ENCODE data around the gene COL13A1.

The COL13A1 gene

DNA sequence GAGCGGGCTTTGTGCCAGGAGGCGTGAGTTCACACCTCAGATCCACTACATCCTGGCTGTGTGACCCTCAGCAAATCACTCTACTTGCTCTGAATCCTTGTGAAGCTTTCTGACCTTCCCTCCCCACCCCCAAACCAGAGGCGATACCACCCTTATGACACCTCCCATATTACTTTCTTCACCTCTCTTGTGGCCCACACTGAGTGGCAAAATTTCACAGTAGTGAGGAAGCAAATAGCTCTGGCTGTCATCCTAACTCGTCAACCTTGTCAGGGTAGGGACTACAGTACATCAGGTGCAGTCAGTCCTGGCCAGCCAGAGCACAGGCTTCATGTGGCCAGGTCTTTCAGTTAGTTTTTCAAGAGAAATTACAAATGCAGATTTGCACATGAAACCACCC, 19.1 kb downstream of the COL13A1 start:
- DNase-seq (ENCODE audit: low read depth), result no peak

DNA sequence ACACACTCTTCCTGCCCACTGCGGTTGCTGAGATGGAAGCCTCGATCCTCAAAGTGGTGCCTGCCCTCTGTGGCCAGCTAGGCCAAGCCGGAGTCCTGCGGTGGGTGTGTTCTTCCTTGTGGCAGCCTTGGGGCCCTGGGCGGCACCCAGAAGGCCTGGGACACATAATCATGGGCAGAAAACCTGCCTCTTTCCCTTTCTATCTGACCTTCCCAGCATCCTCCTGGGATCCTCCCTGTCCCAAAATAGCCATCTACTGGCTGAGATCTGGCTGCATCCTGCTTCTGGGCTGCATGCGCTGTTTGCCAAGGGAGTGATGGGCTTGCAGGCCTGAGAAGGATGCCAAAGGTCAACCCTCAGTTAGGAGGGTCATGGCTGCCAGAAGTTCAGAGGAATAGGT, 23.9 kb downstream of the COL13A1 start:
- DNase-seq (ENCODE audit: low read depth), result no peak

DNA sequence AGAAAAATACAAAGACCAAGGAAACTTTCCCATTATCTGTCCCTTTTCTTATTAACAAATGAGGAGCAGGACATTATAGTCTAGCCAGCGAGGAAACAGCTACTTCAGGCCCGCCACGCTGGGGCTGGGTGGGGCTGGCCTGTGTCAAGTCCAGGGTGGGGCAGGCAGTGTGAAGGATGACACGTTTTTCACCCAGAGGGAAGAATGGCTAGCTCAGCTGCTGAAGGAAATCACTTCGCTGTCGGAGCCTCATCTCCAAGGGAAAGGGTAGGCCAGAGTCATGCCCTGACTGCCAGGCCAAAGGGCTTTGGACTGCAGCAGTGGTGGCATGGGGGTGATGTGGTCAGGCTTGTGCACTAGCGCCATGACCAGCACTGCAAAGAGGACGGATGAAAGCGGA, 24.4 kb downstream of the COL13A1 start:
- DNase-seq (ENCODE audit: low read depth), result no peak

DNA sequence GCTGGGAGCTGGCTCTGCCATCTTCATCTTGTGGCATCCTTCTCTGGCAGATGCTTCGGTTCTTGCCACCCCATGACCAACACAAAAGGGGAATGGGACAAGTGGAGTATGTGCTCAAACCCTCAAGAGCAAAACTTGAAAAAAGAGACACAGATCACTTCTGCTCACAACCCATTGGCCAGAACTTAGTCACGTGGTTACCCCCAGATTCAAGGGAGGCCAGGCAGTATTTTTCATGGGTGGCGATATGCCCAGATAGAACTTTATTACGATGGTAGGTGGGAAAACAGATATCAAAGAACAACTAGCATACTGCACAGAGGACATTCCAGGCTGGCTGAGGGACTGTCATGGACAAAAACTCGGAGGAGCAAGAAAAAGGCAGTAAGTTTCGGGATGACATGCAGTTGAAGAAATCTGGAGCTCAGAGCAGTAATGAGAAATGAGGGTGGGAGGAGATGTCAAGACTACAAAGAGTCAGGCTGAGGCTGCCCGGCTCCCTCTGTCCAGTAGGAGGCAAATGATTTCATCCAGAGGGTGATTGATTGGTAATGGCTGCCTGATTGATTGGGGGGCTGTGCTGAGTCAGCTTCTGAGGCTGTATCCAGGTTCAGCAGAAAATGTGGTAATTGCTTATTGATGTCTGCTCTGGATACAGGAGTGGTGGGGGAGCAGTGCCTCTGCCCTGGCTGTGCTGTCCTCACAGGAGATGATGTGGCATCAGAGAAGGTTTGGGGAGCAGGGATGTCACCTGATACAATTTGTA, 25.3 kb downstream of the COL13A1 start:
- no peak for DNase-seq (ENCODE audit: low read depth)

DNA sequence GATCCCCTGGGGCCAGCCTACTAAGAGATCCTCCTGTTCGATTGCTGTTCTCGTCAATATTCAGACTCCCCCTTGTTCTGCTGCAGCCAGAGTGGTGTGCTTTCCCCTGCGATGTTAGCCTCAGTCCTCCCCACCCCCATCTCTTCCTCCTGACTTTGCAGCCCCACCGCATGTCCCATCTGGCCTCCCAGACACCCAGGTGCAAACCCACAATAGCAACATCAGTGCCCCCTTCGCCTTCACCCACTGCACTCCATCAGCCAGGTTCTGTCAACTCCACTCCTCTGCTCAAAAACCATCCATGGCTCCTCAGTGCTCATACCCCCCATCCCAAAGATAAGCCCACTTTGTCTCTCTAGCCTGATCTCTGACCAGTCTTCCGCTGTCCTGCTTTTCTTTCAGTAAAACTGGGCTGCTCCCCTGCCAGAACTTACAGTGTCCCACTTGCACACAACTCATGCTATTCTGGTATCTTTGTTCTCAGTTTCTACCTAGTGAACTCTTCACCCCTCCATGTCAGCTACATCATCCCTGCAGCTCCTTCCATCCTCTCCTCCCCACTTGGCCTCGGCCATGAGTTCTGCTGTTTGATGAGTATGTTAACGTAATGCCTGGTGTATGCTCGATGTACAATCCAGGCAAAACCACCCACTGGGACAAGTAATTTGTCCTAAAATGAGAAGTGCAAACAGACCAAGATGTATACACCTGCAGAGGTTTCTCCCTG, 26.6 kb downstream of the COL13A1 start:
- DNase-seq (ENCODE audit: low read depth), result no peak

DNA sequence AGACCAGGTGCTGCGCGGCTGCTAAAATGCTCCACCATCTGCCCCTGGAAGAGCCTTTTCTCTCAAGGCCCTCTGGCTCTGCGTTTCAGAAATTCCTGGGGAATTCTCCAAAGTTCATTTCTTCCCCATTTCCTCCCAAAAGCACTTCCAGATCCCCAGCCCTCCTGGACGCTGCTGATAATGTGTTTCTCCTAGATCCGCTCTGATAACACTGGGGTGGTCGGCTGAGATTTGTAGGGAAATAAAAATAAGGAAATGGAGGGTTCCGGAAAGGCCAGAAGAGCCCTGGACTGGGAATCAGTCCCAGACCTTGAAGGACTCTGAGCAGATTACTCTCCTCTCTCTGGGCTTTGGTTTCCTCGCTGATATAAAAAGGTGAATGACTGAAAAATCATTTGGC, 28.1 kb downstream of the COL13A1 start:
- no peak for DNase-seq (ENCODE audit: low read depth)

DNA sequence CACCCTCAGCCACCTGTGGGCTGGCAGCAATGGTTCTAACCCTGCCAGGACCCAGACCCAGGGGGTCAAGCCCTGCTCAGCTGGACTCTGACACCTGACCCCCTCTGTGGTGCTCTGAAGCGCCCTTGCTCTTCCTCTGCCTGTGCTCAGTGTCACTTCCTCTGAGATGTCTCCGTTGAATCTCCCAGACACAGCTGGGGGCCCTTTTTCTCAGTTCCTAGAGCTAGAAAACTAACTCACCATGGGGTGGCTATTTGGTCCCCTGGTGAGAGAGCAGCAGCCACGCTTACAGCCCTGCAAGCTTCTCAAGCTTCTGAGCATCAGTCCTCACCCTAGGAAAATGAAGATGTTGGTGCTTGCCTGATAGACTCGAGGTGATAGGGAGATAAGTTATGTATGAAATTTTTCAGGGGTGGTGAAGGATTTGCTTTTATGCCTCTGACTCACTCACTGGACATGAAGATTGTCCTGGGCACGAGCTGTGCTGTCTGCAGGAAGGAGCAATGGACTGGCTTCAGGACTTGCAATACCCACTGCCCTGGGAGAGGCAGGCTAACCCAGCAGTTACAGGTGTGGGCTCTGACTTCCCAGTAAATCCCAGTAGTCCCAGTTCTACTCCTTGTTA, 29.6 kb downstream of the COL13A1 start:
- DNase-seq (ENCODE audit: low read depth), result no peak

DNA sequence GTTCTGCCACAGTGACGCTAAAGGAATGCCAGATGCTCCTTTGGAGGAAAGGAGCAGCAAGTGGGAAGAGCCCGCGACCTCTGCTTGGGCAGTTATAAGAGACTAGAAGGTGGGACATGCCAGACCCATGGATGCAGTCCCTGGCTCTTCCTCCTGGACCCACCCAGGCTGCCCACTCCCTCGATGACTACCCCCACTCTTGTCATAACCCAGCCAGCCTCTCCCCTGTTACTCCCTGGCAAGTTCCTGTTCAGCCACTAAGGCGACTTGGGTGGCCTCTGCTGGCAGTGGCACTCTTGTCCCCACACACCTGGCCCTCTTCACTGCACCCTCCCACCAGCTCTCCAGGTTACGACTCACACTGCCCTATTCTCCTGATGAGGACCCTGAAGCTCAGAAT, 33.5 kb downstream of the COL13A1 start:
- no peak for DNase-seq (ENCODE audit: low read depth)

DNA sequence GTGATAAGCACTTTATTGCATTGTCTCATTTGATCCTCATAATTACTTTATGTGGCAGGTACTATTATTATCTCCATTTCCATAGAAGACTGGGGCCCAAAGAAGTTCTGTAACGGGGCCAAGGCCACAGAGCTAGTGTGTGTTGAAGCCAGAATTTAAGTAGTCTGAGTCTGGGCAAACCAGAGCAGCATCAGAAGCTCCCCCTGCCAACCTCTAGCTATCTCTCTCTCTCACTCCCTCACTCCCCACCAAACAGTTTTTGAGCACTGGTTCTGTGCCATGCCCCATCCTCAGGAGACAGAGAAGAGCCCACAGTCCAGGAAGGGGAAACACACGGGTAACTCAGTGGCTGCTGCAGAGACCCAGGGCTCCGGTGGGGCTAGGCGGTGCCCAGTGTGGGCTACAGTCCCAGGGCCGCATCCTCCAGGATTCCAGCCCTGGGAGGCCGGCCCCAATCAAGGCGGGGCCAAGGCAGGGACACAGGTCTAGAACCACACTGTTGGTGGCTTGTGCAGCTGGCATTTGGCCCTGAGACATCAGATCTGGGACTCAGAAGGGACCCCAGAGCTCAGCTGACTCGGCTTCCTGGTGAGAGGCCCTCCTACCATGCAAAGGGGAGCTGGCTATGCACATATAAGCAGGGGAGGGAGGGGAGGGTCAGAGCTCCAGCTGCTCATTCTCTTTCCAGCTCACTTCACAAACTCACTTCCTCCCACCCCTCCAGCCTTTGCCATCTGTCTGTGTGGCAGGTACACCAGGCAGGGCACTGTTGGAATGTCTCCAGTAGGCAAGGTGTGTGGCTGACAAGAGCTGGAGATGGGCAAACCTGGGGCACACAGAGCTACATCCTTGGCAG, 34.4 kb downstream of the COL13A1 start:
- no peak for DNase-seq (ENCODE audit: low read depth)

DNA sequence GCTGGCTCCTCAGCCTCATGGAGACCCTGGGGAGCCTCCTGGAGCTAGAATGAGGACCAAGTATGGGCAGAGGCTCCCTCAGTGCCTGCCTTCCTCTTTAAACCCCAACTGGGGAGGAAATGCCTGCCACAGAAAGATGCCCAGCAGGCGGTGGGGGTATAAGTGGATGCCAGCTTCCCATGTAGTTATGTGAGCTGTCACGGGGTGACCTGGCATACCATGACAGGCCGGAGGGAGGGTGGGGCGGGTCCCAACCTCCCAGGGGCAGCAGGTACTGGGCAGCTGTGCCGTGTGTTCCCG, 35.0 kb downstream of the COL13A1 start:
- no peak for DNase-seq (ENCODE audit: low read depth)

DNA sequence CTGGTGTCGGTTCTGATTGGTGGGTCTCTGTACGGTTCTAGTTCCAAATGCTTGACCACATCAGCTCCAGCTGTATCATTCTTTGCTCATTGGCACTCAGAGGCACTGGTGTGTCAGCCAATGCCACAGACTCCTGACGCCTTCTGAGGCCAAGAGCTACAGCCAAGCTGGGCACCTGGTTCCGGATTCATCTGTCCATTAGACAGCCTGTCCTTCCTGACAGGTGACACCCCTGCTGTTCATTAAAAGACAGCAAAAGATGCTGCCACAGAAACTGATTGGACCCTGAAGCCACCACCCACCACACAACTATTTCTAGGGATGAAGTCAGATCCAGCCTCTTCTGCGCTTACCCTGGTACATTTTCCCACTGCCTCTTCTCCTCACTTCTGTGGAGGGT, 35.6 kb downstream of the COL13A1 start:
- no peak for DNase-seq (ENCODE audit: low read depth)

DNA sequence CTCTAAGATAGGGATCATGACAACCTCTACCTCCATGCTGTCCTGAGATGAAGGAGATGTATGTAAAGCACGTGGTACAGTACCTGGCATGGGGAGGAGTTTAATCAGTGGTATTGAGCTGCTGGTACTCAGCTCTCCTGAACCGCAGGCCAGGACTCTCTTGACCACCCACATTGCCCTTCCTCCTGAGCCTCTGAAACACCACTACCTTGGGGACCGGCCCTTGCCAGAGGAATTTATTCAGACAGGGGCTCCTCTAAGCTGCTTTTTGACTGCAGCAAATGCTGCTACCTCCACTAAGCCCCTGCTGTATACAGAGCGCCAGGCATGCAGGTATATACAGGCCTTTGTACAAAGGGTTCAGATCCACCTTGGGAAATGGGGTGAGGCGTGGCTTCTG, 36.7 kb downstream of the COL13A1 start:
- no peak for DNase-seq (ENCODE audit: low read depth)

DNA sequence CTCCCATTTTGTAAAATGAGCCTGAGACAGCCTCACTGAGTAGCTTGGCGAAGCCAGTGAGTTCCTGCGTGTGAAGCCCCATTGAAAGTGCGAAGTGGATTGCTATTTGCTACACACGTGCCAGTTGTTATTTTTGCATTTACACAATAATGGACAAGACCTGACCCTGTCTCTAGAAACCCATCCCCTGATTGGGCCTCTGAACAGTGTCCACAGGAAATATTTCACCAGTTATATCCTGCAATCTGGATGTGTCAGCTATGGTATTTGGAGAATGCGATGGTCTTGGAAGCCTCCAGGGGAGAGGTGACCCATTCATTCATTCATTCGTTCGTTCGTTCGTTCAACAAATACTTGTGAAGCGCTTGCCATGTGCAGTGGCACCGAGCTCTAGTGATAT, 37.1 kb downstream of the COL13A1 start:
- DNase-seq (ENCODE audit: low read depth), result no peak

DNA sequence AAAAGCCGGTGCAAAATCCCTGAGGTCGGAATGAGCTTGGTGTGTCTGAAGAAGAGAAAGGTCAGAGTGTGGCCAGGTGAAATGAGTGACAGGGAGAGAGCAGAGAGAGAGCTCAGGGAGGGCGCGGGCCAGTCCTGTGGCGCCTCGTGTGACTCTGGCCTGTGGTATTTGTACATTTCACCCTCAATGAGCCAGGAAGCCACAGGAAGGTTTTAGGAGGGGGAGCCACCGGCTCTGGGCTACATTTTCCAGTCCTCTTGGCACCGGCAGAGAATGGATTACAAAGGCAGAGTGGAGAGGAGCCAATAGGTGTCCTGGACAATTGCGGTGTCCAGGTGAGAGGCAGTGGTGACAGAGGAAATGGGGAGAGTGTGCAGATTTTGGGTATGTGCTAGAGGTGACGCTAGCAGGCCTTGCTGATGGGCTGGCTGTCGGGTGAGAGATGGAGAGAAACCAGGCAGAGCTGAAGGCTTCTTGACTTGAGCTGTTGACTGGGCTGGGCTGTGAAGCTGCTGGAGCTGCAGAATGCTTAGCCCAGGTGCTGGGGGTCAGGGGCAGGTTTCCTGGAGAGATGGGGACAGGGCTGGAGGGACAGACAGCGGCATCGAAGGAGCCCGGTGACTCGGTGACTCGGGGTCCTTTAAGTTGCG, 38.1 kb downstream of the COL13A1 start:
- no peak for DNase-seq (ENCODE audit: low read depth)

DNA sequence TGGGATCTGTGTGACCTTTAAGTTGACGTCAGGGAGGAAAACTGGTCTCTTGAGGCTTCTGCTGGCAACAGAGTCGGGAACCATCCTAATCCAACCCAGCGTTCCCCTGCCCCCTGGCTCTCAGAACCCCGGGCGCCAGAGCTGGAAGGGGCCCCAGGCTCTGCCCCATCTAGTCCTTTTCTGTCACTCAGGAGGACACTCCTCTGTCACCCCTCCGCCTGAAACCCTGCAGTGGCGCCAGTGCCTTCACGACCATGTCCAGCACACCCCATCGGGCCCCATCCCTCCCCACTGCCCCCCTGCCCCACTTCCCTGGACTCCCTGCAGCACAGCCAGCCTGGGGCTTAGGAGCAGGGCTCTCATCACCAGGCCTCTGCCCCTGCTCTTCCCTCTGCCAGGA, 39.1 kb downstream of the COL13A1 start:
- no peak for DNase-seq (ENCODE audit: low read depth)

DNA sequence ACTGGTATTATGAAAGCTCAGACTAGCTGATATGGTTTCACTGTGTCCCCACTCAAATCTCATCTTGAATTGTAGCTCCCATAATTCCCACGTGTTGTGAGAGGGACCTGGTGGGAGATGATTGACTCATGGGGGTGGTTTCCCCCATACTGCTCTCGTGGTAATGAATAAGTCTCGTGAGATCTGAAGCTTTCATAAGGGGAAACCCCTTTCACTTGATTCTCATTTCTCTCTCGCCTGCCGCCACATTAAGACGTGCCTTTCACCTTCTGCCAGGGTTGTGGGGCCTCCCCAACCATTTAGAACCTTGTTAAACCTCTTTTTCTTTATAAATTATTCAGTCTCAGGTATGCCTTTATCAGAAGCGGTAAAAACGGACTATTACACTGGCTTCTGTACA, 40.3 kb downstream of the COL13A1 start:
- peak; percentile 2 for DNase-seq (ENCODE audit: low read depth)

DNA sequence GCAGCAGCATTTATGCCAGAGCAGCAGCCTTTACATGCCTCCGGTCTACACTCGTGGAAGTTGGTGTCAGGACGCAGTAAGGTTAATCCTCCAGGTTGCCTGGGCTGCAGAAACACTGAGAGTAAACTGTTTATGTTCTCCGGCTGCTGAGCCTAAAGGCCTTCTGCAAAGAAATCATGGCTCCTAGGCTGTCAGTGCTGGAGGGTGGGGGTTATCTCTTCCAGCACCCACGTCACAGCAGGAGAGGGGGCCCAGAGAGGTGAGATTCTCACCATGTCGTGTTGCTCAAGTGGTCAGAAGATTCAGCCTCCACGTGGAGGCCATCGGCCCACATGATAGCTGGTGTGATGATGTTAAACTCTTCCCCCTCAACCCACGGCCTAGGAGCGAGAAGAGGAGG, 41.2 kb downstream of the COL13A1 start:
- DNase-seq (ENCODE audit: low read depth), result no peak

DNA sequence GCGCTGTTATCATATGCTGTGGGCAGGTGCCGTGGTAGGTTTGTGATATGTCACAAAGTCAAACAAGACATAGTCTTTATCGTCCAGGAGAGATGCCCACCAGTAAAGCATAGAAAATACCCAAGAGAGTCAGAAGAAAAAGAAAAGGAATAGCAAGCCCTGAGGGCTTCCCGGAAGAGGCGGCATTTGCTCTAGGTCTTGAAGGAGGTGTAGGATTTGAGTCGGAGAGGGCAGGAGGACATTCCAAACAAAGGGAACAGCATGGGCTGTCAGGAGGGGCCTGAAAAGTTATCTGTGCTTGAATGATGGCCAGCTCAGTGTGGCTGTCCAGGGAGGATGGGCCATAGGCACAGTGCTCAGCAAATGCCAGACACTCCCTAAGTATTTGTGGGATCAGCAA, 42.2 kb downstream of the COL13A1 start:
- no peak for DNase-seq (ENCODE audit: low read depth)

DNA sequence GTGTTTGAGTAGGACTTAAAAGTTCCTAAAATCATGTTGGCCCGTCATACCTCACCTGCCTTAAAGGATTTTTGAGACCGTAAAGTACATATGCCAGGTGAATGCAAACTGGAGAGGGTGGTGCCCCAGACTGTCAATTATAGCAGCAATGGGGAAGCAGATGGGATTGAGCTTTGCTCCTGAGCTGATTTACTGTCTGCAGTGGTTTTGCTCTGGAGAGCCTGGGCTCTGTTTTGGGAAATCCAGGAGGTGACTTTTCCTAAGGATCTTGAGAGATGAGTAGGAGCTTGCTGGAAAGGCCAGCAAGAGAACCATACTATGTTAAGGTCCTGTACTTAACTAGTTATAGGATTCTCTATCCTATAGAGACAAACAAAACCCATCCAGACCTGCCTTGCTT, 43.0 kb downstream of the COL13A1 start:
- no peak for DNase-seq (ENCODE audit: low read depth)

DNA sequence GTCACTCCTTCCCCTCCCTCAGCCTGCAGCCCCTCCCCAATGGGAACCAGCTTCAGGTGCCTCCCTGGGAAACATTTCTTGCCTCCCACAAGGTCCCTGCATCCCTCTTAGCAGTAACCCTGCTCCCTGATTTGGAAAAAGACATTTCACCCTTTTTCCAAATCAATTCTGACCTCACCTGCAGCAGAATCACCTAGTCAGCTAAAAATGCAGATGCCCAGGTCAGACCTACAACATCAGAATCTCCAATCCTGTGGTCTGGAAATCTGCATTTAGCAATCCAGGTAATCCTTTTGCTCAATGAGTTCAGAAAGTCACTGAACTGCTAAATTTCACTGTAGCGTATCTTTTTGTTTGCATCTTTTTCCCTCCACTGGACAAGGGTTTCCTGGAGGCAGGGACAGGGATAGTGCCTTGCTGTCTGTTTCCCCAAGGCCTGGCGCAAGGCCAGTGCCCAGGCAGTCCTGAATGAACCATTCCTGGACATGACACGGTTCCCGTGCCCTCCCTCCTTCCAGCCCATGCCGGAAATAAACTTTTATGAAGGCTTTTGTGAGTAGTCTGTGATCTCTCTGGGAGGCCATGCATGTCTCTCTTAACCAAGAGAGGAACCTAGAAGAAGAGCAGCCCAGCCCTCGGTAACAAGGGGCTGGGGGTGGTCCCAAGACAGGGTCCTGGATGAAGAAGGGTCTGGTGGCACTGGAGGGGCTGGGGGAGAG, 44.0 kb downstream of the COL13A1 start:
- DNase-seq (ENCODE audit: low read depth), result no peak

DNA sequence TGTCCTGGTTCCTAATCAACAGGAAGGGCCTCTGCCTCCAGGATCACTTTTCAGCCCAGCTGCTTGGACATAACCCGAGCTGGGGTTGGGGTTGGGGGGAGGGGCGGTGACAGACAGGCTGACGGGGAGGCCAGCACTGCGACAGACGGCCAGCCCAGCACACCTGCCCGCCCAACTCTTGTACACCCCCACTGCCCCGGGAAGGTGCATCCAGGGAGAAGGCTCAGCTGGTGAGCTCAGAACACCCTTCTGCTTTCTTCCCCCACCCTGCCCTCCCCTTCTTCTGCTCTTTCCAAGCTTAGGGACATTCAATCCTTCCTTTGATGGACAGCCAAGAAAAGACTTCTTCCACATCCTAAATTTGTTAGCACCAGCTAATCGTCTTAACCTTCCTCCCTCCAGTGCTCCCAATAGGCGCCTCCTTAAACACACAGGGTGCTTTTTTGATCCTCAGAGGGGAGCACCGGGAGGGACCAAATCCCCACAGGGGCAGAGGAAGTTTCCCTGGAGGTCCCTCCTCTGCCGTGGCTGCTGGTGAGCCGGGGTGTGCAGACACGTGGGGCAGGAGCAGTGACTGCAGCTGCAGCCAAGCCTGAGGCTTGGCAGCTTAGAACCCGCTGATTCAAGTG, 44.7 kb downstream of the COL13A1 start:
- no peak for DNase-seq (ENCODE audit: low read depth)

Data from activated T-cell treated with anti-CD3 and anti-CD28 coated beads for 48 hours (primary cell).